Measurements from ENCODE around the gene EYA3.

EYA3 gene

DNA sequence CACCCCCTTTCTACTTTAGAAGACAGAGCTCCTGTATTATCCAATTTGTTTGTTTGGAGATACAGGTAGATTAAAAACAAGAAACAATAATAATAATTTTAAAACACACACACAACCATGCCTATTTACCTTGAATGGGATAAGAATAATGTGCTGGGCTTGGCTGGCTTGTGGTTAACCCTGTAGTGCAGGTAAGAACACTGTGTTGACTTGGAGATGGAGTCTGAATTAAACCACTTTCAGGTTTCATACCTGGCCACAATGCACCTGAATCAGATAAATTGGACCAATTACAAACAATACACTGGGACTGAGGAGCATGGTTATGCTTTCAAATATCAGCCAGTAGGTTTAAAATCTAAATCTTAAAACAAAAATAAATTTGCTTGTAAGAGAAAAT lies 60.8 kb downstream of the EYA3 start:
- H3K9me3 ChIP-seq (replicated peaks; ENCODE audit: insufficient read depth, low read length): no peaks in the 10 kb centered on the region
- no peaks in the 10 kb centered on the region for H3K27me3 ChIP-seq (replicated peaks; ENCODE audit: insufficient read depth, low read length)
- peak overlapping the region; percentile 72 for H3K9ac ChIP-seq (ENCODE audit: low read length)
- no peak overlapping the region for H2AFZ ChIP-seq (ENCODE audit: low read length)
- TF ChIP-seq EZH2phosphoT487 (IDR thresholded peaks at IDR 0.05; ENCODE audit: low read length) (no peak), EZH2 (optimal IDR thresholded peaks at IDR 0.05; ENCODE audit: low read depth, low read length) (no peak)
- TF ChIP-seq, protein P1, sequence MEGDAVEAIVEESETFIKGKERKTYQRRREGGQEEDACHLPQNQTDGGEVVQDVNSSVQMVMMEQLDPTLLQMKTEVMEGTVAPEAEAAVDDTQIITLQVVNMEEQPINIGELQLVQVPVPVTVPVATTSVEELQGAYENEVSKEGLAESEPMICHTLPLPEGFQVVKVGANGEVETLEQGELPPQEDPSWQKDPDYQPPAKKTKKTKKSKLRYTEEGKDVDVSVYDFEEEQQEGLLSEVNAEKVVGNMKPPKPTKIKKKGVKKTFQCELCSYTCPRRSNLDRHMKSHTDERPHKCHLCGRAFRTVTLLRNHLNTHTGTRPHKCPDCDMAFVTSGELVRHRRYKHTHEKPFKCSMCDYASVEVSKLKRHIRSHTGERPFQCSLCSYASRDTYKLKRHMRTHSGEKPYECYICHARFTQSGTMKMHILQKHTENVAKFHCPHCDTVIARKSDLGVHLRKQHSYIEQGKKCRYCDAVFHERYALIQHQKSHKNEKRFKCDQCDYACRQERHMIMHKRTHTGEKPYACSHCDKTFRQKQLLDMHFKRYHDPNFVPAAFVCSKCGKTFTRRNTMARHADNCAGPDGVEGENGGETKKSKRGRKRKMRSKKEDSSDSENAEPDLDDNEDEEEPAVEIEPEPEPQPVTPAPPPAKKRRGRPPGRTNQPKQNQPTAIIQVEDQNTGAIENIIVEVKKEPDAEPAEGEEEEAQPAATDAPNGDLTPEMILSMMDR (IDR thresholded peaks at IDR 0.05; ENCODE audit: low read length): no peak
- peak overlapping the region; percentile 94 for H3K4me2 ChIP-seq (ENCODE audit: low read depth, low read length)
- H3K9me2 ChIP-seq (replicated peaks; ENCODE audit: insufficient read depth, low read length): no peaks in the 10 kb centered on the region
- no peaks in the 10 kb centered on the region for H4K20me1 ChIP-seq (ENCODE audit: insufficient read depth, low read length)
- peaks cover 50% of the 10 kb centered on the region for H3F3A ChIP-seq (ENCODE audit: insufficient read depth, low read length)
- DNase-seq: peak; percentile 87
- peaks cover 59% of the 10 kb centered on the region for H3K79me2 ChIP-seq (ENCODE audit: low read length)
- peaks cover 60% of the 10 kb centered on the region for H3K4me1 ChIP-seq (ENCODE audit: low read length)
- H3K36me3 ChIP-seq (replicated peaks; ENCODE audit: insufficient read depth, low read length): no peaks in the 10 kb centered on the region
- H3K27ac ChIP-seq (ENCODE audit: low read length): peak overlapping the region; percentile 98
- peak overlapping the region; percentile 40 for H3K4me3 ChIP-seq (ENCODE audit: low read length)

DNA sequence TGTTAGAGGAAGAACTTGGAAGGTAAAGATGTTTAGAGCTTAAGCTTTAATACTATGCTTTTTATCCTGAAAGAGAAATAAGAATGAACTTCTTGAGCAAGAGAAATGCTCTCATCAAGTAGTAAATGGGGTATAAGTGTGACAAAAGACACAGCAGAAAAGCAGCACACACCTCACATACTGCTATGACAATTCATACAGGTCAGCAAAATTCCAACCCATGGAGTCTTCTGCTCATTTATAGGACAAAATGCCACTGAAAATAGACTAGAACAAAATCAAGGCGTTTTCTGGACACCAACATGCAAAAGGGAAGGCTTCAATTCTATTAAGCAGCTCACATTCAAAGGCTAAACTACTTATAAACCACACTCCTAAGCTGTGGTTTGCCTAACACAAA lies 61.2 kb downstream of the EYA3 start:
- peak overlapping the region; percentile 40 for H3K4me3 ChIP-seq (ENCODE audit: low read length)
- no peak overlapping the region for H2AFZ ChIP-seq (ENCODE audit: low read length)
- peak overlapping the region; percentile 98 for H3K27ac ChIP-seq (ENCODE audit: low read length)
- H3K9ac ChIP-seq (ENCODE audit: low read length): peak overlapping the region; percentile 50
- H4K20me1 ChIP-seq (ENCODE audit: insufficient read depth, low read length): no peaks in the 10 kb centered on the region
- peaks cover 60% of the 10 kb centered on the region for H3K4me1 ChIP-seq (ENCODE audit: low read length)
- no peaks in the 10 kb centered on the region for H3K9me2 ChIP-seq (replicated peaks; ENCODE audit: insufficient read depth, low read length)
- H3K79me2 ChIP-seq (ENCODE audit: low read length): peaks cover 59% of the 10 kb centered on the region
- H3K36me3 ChIP-seq (replicated peaks; ENCODE audit: insufficient read depth, low read length): no peaks in the 10 kb centered on the region
- H3K4me2 ChIP-seq (ENCODE audit: low read depth, low read length): peak overlapping the region; percentile 94
- TF ChIP-seq EZH2 (optimal IDR thresholded peaks at IDR 0.05; ENCODE audit: low read depth, low read length) (no peak), EZH2phosphoT487 (IDR thresholded peaks at IDR 0.05; ENCODE audit: low read length) (no peak)
- TF ChIP-seq, protein P1 (IDR thresholded peaks at IDR 0.05; ENCODE audit: low read length): no peak
- H3K9me3 ChIP-seq (replicated peaks; ENCODE audit: insufficient read depth, low read length): no peaks in the 10 kb centered on the region
- DNase-seq: no peak
- peaks cover 50% of the 10 kb centered on the region for H3F3A ChIP-seq (ENCODE audit: insufficient read depth, low read length)
- no peaks in the 10 kb centered on the region for H3K27me3 ChIP-seq (replicated peaks; ENCODE audit: insufficient read depth, low read length)

DNA sequence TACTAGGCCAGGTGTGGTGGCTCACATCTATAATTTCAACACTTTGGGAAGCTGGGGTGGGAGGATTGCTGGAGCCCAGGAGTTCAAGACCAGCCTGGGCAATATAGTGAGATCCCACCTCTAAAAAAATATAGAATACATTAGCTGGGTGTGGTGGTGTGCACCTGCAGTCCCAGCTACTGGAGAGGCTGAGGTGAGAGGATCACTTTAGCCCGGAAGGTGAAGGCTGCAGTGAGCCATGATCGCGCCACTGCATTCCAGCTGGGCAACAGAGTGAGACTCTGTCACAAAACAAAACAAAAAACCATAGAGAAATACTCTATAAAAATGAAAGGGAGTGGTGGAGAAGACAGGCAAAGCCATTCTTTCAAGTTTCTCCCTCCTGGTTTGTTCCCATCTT lies 62.1 kb downstream of the EYA3 start:
- DNase-seq: no peak
- no peak for TF ChIP-seq EZH2 (optimal IDR thresholded peaks at IDR 0.05; ENCODE audit: low read depth, low read length)
- no peaks in the 10 kb centered on the region for H4K20me1 ChIP-seq (ENCODE audit: insufficient read depth, low read length)
- H3K9me2 ChIP-seq (replicated peaks; ENCODE audit: insufficient read depth, low read length): no peaks in the 10 kb centered on the region
- peak overlapping the region; percentile 50; the same call in 1 of the 2 replicates for H3K9ac ChIP-seq (ENCODE audit: low read length)
- H3K27me3 ChIP-seq (replicated peaks; ENCODE audit: insufficient read depth, low read length): no peaks in the 10 kb centered on the region
- H3K4me2 ChIP-seq (ENCODE audit: low read depth, low read length): peak overlapping the region; percentile 94
- peak overlapping the region; percentile 40 for H3K4me3 ChIP-seq (ENCODE audit: low read length)
- H3K4me1 ChIP-seq (ENCODE audit: low read length): peaks cover 53% of the 10 kb centered on the region
- no peaks in the 10 kb centered on the region for H3K9me3 ChIP-seq (replicated peaks; ENCODE audit: insufficient read depth, low read length)
- no peak overlapping the region for H2AFZ ChIP-seq (ENCODE audit: low read length)
- H3K27ac ChIP-seq (ENCODE audit: low read length): peak overlapping the region; percentile 98
- no peaks in the 10 kb centered on the region for H3K36me3 ChIP-seq (replicated peaks; ENCODE audit: insufficient read depth, low read length)
- peaks cover 50% of the 10 kb centered on the region for H3F3A ChIP-seq (ENCODE audit: insufficient read depth, low read length)
- peaks cover 55% of the 10 kb centered on the region for H3K79me2 ChIP-seq (ENCODE audit: low read length)

DNA sequence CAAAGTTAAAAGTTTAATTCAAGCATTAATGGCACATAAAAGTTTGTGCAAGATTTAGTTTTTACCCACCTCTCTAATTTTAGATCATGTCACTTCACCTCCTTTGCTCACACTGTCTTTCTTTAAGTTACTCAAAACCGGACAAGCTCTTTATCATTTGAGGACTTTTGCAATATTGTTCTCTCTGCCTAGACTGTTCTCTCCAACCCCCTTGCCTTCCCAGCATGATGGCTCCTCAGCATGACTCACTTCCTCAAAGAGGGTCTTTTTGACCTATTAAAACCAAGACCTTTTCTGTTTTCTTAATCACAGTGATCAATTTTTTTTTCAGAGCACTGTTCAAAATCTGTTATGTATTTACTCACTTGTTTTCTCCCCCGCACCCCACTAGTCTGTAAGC lies 67.3 kb downstream of the EYA3 start:
- no peaks in the 10 kb centered on the region for H3K9me3 ChIP-seq (replicated peaks; ENCODE audit: insufficient read depth, low read length)
- no peak overlapping the region for H2AFZ ChIP-seq (ENCODE audit: low read length)
- H3F3A ChIP-seq (ENCODE audit: insufficient read depth, low read length): peaks cover 2% of the 10 kb centered on the region; the same call in 1 of the 2 replicates
- H4K20me1 ChIP-seq (ENCODE audit: insufficient read depth, low read length): no peaks in the 10 kb centered on the region
- no peak overlapping the region for H3K9ac ChIP-seq (ENCODE audit: low read length)
- no peak overlapping the region for H3K4me2 ChIP-seq (ENCODE audit: low read depth, low read length)
- no peaks in the 10 kb centered on the region for H3K36me3 ChIP-seq (replicated peaks; ENCODE audit: insufficient read depth, low read length)
- H3K27me3 ChIP-seq (replicated peaks; ENCODE audit: insufficient read depth, low read length): no peaks in the 10 kb centered on the region
- no peaks in the 10 kb centered on the region for H3K9me2 ChIP-seq (replicated peaks; ENCODE audit: insufficient read depth, low read length)
- peaks cover 56% of the 10 kb centered on the region for H3K79me2 ChIP-seq (ENCODE audit: low read length)
- H3K4me1 ChIP-seq (ENCODE audit: low read length): peaks cover 12% of the 10 kb centered on the region
- TF ChIP-seq EZH2phosphoT487 (IDR thresholded peaks at IDR 0.05; ENCODE audit: low read length): no peak
- TF ChIP-seq, protein P1 (IDR thresholded peaks at IDR 0.05; ENCODE audit: low read length): no peak
- no peak overlapping the region for H3K4me3 ChIP-seq (ENCODE audit: low read length)
- no peak for DNase-seq
- no peak overlapping the region for H3K27ac ChIP-seq (ENCODE audit: low read length)

Measured in MM.1S (cell line).